WERI-Rb-1 (cell line): ENCODE results near the gene LPAR1.

Experiments
- DNase-seq: peaks from one replicate; pipeline ENCODE4 v3.0.0-alpha.2; 2020
- H3K27ac ChIP-seq: fragments of 250-450 bp; sonication (Bioruptor Pico); 2 replicates; pipeline ENCODE4 v1.5.1; 2020; ENCODE audit warnings: mild to moderate bottlenecking, moderate library complexity
- H3K27me3 ChIP-seq: fragments of 250-450 bp; sonication (Bioruptor Pico); 2 replicates; pipeline ENCODE4 v1.5.1; 2021; ENCODE audit warnings: mild to moderate bottlenecking, low read depth, moderate library complexity; ENCODE audit not compliant: insufficient read depth, severe bottlenecking
- H3K36me3 ChIP-seq: fragments of 250-450 bp; sonication (Bioruptor Pico); 2 replicates; pipeline ENCODE4 v1.5.1; 2020; ENCODE audit warnings: mild to moderate bottlenecking, moderate library complexity
- H3K4me3 ChIP-seq: 2 replicates; pipeline ENCODE4 v1.5.1; 2011; ENCODE audit warnings: low read depth, mild to moderate bottlenecking, control low read depth, low read length
- H3K9me3 ChIP-seq: fragments of 250-450 bp; sonication (Bioruptor Pico); 2 replicates; pipeline ENCODE4 v1.5.1; 2021; ENCODE audit warnings: mild to moderate bottlenecking, moderate library complexity; ENCODE audit not compliant: severe bottlenecking
- CTCF ChIP-seq: IDR thresholded peaks from 2 replicates; pipeline ENCODE4 v1.5.1; 2011; ENCODE audit warnings: low read depth, mild to moderate bottlenecking, control low read depth, inconsistent platforms, low read length

Gene LPAR1

DNA sequence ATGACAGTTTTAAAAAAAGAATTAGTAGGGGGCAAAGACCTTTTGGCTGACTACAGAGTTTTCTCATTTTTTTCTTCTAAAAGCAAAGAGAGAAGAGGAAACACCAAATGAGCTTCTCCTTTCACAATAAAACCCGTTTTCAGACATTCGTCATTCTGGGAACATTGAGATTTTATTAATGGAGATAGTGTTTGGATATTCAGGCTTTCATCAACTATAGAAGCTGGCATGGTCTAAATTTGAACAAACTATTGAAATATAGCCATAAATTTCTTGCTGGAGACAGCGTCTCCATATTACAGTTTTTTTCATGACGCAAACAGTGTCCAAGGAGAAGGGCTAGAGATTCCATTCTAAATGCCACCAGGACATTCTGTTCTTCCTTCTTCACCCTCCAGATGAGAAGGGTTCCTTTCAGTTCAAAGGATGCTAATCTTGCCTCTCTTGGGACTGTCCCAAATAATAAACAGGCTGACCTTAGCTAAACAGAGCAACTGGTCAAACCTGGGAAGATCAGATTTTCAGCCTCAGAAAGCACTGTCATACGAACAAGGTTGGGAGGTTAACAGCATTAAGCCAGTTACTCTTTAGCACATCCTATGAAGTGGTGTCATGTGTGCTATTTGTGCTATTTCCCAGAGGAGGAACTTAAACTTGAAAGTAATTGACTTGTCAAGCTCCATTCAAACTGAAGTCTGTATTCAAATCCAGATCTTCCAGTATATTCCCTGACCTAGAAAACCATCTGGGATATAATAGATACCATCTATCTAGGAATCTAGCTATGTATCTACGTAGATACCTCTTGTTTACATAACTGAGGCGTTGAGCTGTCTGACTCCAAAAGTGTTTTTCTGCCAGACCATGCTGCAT is 125.6 kb downstream of the LPAR1 start:
- Histone ChIP-seq H3K27me3 (peaks cover 67% of the 10 kb centered on the region), H3K9me3 (no peaks in the 10 kb centered on the region), H3K27ac (no peak overlapping the region), H3K4me3 (no peak overlapping the region), H3K36me3 (no peaks in the 10 kb centered on the region)
- DNase-seq = no peak
- TF ChIP-seq CTCF = no peak

DNA sequence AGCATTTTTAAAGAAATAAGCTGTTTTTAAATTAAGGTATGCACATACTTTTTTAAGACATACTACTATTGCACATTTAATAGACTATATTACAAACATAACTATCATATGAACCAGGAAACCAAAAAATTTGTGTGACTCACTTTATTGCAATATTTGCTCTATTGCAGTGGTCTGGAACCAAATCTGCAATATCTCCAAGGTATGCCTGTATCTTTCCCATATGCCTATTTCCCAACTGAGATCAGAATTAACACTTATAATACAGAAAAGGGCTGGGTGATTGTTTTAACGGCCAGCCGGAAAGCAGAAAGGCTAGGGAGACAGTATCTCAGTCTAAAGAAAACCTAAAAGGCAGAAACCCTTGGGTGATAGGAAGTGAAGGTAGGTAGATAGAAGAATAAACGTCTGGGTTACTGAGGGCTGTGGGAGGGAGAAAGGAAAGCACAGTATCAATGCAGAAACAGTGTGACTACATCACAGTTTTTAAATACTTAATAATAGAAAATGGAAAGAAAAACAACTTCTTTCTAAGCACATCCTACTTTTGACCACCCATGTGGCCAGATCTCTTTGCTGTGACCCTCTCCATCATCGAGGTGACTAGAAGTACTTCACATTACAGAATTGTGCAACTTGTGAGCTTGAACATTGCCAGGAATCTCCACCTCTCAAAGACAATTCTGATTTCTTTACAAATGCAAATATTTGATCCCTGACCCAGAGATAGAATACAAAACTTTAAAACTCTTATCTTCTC is 126.4 kb downstream of the LPAR1 start:
- Histone ChIP-seq H3K4me3 (no peak overlapping the region), H3K36me3 (no peaks in the 10 kb centered on the region), H3K27me3 (peaks cover 59% of the 10 kb centered on the region), H3K9me3 (no peaks in the 10 kb centered on the region), H3K27ac (no peak overlapping the region)
- TF ChIP-seq CTCF = no peak
- no peak for DNase-seq

DNA sequence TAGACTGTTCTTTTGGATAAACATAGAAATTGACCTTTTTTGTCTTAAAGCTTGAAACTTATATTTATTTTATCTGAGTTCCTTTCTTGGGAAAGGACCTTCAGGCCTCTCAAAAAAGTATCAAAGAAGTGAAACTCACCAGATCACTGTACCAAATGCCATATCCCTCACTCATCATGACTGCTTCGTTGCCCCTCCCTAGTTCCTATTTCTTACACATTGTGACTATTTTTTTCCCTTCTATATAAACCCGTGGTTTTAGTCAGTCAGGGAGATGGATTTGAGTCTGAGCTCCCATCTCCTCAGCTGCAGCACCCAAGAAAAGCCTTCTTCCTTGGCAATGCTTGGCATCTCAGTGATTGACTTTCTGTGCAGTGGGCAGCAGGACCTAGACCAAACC is 129.4 kb downstream of the LPAR1 start:
- H3K27ac ChIP-seq = no peak overlapping the region
- TF ChIP-seq CTCF = no peak
- no peaks in the 10 kb centered on the region for H3K36me3 ChIP-seq
- H3K4me3 ChIP-seq = no peak overlapping the region
- no peak for DNase-seq
- H3K9me3 ChIP-seq = no peaks in the 10 kb centered on the region
- H3K27me3 ChIP-seq = peaks cover 55% of the 10 kb centered on the region

GRCh38 chr9:110900917-110901316 is 137.4 kb downstream of the LPAR1 start:
- Histone ChIP-seq H3K4me3 (no peak overlapping the region), H3K9me3 (no peaks in the 10 kb centered on the region), H3K36me3 (no peaks in the 10 kb centered on the region), H3K27ac (no peak overlapping the region), H3K27me3 (peaks cover 89% of the 10 kb centered on the region)
- no peak for DNase-seq
- TF ChIP-seq CTCF = no peak

DNA sequence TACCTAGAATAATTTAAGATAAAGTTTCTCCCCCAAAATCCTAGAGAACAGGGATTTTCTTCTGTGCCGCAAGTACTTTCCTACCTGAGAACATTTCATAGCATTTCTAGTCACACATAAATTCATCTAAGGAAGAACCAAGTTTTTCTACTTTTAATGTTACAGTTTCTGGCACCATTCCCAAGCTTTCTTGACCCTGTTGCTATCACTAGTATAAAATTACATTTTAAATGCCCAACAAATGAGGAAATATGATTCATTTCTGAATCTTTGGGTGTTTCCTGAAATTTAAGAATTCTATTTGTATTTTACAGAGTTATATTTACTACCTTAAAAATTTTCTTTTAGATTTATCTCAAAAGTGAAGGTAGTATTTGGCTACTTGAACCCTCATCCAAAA is 137.8 kb downstream of the LPAR1 start:
- TF ChIP-seq CTCF = no peak
- peaks cover 87% of the 10 kb centered on the region for H3K27me3 ChIP-seq
- no peak for DNase-seq
- H3K9me3 ChIP-seq = no peaks in the 10 kb centered on the region
- no peak overlapping the region for H3K4me3 ChIP-seq
- H3K27ac ChIP-seq = no peak overlapping the region
- no peaks in the 10 kb centered on the region for H3K36me3 ChIP-seq
